Measurements from ENCODE around the gene ONECUT1. TPM values are rescaled to one million over a fixed set of nuclear protein-coding genes. Genes with fewer than 3 reads are reported as not detected.

ONECUT1 gene
- total RNA-seq, 1 donor from 2014 or later: not detected

DNA sequence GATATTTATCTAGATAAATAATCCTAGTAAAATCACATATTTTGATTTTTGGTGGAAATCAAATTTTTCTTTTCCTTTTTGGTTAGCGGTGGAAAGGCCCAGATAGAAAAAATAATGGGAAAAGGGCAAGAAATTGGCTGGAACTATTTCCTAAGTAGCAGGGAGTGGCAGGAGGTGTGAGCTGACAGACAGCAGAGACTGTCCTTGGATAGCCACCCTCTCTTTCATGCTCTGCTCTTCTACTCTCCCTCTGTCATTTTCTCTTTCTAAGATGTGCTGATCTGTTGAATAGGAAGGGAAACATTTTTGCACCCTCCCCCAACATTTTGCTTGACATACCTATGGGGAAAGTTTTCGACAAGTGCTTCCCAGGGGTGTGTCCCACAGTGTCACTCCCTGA is 18.9 kb upstream of the ONECUT1 start:
- intact Hi-C loops (cut with DNase I): no loop called here
- ATAC-seq: no peak

DNA sequence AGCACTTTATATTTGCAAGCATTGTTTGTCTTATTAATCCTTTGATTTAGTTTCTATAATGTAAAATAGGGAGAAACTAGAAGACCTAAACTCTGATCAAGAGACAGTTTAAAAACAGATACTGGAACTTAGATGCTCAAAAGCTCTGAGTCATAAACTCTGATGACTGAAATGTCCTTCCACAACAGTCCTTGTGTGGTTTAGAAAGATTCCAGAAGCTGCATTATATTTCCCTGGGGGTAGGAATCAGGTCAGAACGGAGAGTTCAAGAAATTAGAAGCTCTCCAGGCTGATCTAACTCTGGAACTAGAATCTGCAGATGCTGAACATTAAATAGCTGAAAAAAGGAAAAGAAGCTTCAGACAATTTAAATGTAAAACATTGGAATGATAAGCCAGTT is 18.3 kb upstream of the ONECUT1 start:
- TF ChIP-seq, protein P1, sequence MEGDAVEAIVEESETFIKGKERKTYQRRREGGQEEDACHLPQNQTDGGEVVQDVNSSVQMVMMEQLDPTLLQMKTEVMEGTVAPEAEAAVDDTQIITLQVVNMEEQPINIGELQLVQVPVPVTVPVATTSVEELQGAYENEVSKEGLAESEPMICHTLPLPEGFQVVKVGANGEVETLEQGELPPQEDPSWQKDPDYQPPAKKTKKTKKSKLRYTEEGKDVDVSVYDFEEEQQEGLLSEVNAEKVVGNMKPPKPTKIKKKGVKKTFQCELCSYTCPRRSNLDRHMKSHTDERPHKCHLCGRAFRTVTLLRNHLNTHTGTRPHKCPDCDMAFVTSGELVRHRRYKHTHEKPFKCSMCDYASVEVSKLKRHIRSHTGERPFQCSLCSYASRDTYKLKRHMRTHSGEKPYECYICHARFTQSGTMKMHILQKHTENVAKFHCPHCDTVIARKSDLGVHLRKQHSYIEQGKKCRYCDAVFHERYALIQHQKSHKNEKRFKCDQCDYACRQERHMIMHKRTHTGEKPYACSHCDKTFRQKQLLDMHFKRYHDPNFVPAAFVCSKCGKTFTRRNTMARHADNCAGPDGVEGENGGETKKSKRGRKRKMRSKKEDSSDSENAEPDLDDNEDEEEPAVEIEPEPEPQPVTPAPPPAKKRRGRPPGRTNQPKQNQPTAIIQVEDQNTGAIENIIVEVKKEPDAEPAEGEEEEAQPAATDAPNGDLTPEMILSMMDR (IDR thresholded peaks at IDR 0.05): no peak
- ATAC-seq: no peak
- peaks cover 25% of the 10 kb centered on the region for H3K4me1 ChIP-seq
- DNase-seq: no peak
- H3K27me3 ChIP-seq: peaks cover 90% of the 10 kb centered on the region
- H3K36me3 ChIP-seq: no peaks in the 10 kb centered on the region
- no peak overlapping the region for H3K27ac ChIP-seq
- intact Hi-C loops (cut with DNase I): no loop called here
- H3K9me3 ChIP-seq: no peaks in the 10 kb centered on the region
- H3K4me3 ChIP-seq: no peak overlapping the region

More for the DNA sequence above, 18.9 kb upstream of the ONECUT1 start:
- Histone ChIP-seq H3K36me3 (no peaks in the 10 kb centered on the region), H3K9me3 (no peaks in the 10 kb centered on the region), H3K27me3 (peaks cover 84% of the 10 kb centered on the region), H3K4me3 (no peak overlapping the region), H3K4me1 (peaks cover 20% of the 10 kb centered on the region), H3K27ac (no peak overlapping the region)
- TF ChIP-seq, protein P1 (IDR thresholded peaks at IDR 0.05): no peak
- DNase-seq: no peak

- Histone ChIP-seq H3K4me1 (peaks cover 27% of the 10 kb centered on the region), H3K9me3 (no peaks in the 10 kb centered on the region), H3K27ac (no peak overlapping the region), H3K4me3 (no peak overlapping the region), H3K36me3 (no peaks in the 10 kb centered on the region), H3K27me3 (peaks cover 96% of the 10 kb centered on the region)
- DNase-seq (no peak), ATAC-seq (no peak)
- TF ChIP-seq, protein P1 (IDR thresholded peaks at IDR 0.05): no peak
- intact Hi-C loops (cut with DNase I): no loop called here
Observed at GRCh38 chr15:52806284-52806655, 16.1 kb upstream of the ONECUT1 start.

- ATAC-seq (peak; percentile 34), DNase-seq (peak; percentile 64)
- peaks cover 97% of the 10 kb centered on the region for H3K27me3 ChIP-seq
- TF ChIP-seq, protein P1 (IDR thresholded peaks at IDR 0.05): peak; percentile 11
- intact Hi-C loops (cut with DNase I): no loop called here
- H3K9me3 ChIP-seq: no peaks in the 10 kb centered on the region
- H3K4me3 ChIP-seq: peak overlapping the region; percentile 35
- no peak overlapping the region for H3K27ac ChIP-seq
- H3K36me3 ChIP-seq: no peaks in the 10 kb centered on the region
- peaks cover 27% of the 10 kb centered on the region for H3K4me1 ChIP-seq
Observed at GRCh38 chr15:52805351-52806283, 15.5 kb upstream of the ONECUT1 start.

DNA sequence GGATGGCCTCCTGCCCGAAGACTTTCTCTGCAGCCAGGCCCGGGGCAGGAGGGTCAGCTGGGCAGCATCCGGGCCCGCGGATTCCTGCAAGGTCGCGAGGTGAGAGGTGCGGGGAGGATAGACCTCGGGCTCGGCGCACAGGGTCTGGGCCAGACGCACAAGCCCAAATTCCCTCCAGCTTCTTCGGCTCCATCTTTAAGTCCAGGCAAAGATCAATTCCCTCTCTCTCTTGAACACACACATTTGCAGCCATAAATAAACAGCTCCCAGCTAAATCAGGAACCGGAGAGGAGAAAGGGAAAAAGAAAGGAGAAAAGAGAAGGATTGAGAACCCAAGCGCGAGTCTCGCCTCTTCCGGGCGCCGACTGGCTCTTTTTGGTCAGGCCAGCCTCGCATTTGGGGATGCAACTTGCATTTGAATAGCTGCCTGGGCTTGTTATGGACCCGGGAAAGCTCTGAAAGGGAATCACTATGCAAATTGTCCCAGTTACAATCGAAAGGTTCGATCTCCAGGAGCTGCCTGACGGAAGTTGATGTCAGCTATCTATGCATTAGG is 14.5 kb upstream of the ONECUT1 start:
- TF ChIP-seq, protein P1 (IDR thresholded peaks at IDR 0.05): no peak
- Histone ChIP-seq H3K27ac (no peak overlapping the region), H3K9me3 (no peaks in the 10 kb centered on the region), H3K36me3 (no peaks in the 10 kb centered on the region), H3K4me1 (peaks cover 27% of the 10 kb centered on the region), H3K27me3 (peaks cover 96% of the 10 kb centered on the region), H3K4me3 (peak overlapping the region; percentile 27)
- DNase-seq (no peak), ATAC-seq (no peak)
- intact Hi-C loops (cut with DNase I): no loop called here
